ENCODE data around the gene EFTUD2.

Gene EFTUD2

GRCh38 chr17:44925731-44926697, 26.8 kb upstream of the EFTUD2 start:
- DNase-seq, result no peak

- no peak for DNase-seq
These were observed 24.9 kb upstream of the EFTUD2 start for GRCh38 chr17:44924107-44924544.

- no peak for DNase-seq
These were observed 23.7 kb upstream of the EFTUD2 start for GRCh38 chr17:44922746-44923470.

- DNase-seq, result no peak
These were observed 22.9 kb upstream of the EFTUD2 start for GRCh38 chr17:44922136-44922535.

- DNase-seq, result no peak
These were observed 22.1 kb upstream of the EFTUD2 start for GRCh38 chr17:44921122-44921882.

- no peak for DNase-seq
These were observed 21.3 kb upstream of the EFTUD2 start for GRCh38 chr17:44920565-44920940.

- peak; percentile 85 for DNase-seq
These were observed 20.8 kb upstream of the EFTUD2 start for GRCh38 chr17:44919885-44920564.

- no peak for DNase-seq
These were observed 20.2 kb upstream of the EFTUD2 start for GRCh38 chr17:44919411-44919810.

GRCh38 chr17:44918006-44918405, 18.8 kb upstream of the EFTUD2 start:
- DNase-seq, result no peak

GRCh38 chr17:44917456-44917855, 18.2 kb upstream of the EFTUD2 start:
- DNase-seq, result no peak

- DNase-seq, result no peak
These were observed 17.6 kb upstream of the EFTUD2 start for GRCh38 chr17:44916781-44917241.

GRCh38 chr17:44915862-44916780, 16.9 kb upstream of the EFTUD2 start:
- no peak for DNase-seq

- no peak for DNase-seq
These were observed 16.1 kb upstream of the EFTUD2 start, which contains the start of gene GFAP for GRCh38 chr17:44915321-44915726. GFAP (minus strand) TSS chr17:44915500; CDS start chr17:44915486, 14 bp downstream.

GRCh38 chr17:44914698-44915271, 15.5 kb upstream of the EFTUD2 start:
- no peak for DNase-seq

GRCh38 chr17:44914148-44914547, 14.9 kb upstream of the EFTUD2 start:
- DNase-seq, result no peak

GRCh38 chr17:44913676-44914075, 14.4 kb upstream of the EFTUD2 start:
- no peak for DNase-seq

GRCh38 chr17:44912763-44913544, 13.7 kb upstream of the EFTUD2 start:
- no peak for DNase-seq

- peak; percentile 84 for DNase-seq
These were observed 12.1 kb upstream of the EFTUD2 start for GRCh38 chr17:44911133-44912001.

Measured in 8988T (cell line).